Dendritic cell treated with granulocyte-macrophage colony-stimulating factor and Interleukin-4, amounts not matched to agents 40 ng/mL and 50 ng/mL, for 4 days (primary cell): ENCODE measurements around the gene LHFPL2.

Source experiments
- H3K27ac Mint-ChIP-seq: one replicate; pipeline ENCODE4 v1.8.0; 2022; ENCODE audit warnings: mild to moderate bottlenecking, mixed read lengths
- H3K27me3 Mint-ChIP-seq: one replicate; pipeline ENCODE4 v1.8.0; 2022; ENCODE audit warnings: mild to moderate bottlenecking, mixed read lengths
- H3K36me3 Mint-ChIP-seq: one replicate; pipeline ENCODE4 v1.8.0; 2022; ENCODE audit warnings: low read depth, mixed read lengths
- H3K4me1 Mint-ChIP-seq: one replicate; pipeline ENCODE4 v1.8.0; 2022; ENCODE audit warnings: low read depth, mixed read lengths
- H3K4me3 Mint-ChIP-seq: one replicate; pipeline ENCODE4 v1.8.0; 2022; ENCODE audit warnings: mild to moderate bottlenecking, moderate library complexity, mixed read lengths
- H3K9me3 Mint-ChIP-seq: one replicate; pipeline ENCODE4 v1.8.0; 2022; ENCODE audit warnings: mixed read lengths
- intact Hi-C: fragments of 100-400 bp; cut with micrococcal nuclease; formaldehyde crosslinking; loops from one replicate; pipeline ENCODE4 v1.15.0; 2022

The LHFPL2 gene

GRCh38 chr5:78547731-78548615 lies 100.6 kb downstream of the LHFPL2 start:
- Mint-ChIP-seq H3K4me1 (peaks cover 95% of the 10 kb centered on the region), H3K9me3 (no peaks in the 10 kb centered on the region), H3K27ac (peak overlapping the region; percentile 91), H3K4me3 (peak overlapping the region; percentile 71), H3K36me3 (peaks cover 46% of the 10 kb centered on the region), H3K27me3 (no peaks in the 10 kb centered on the region)
- intact Hi-C loops = no loop called here

- peak overlapping the region; percentile 71 for H3K4me3 Mint-ChIP-seq
- no peaks in the 10 kb centered on the region for H3K9me3 Mint-ChIP-seq
- intact Hi-C loops = no loop called here
- peaks cover 54% of the 10 kb centered on the region for H3K36me3 Mint-ChIP-seq
- H3K27ac Mint-ChIP-seq = peak overlapping the region; percentile 91
- no peaks in the 10 kb centered on the region for H3K27me3 Mint-ChIP-seq
- H3K4me1 Mint-ChIP-seq = peaks cover 100% of the 10 kb centered on the region
Measured at GRCh38 chr5:78547183-78547582, 101.4 kb downstream of the LHFPL2 start.

DNA sequence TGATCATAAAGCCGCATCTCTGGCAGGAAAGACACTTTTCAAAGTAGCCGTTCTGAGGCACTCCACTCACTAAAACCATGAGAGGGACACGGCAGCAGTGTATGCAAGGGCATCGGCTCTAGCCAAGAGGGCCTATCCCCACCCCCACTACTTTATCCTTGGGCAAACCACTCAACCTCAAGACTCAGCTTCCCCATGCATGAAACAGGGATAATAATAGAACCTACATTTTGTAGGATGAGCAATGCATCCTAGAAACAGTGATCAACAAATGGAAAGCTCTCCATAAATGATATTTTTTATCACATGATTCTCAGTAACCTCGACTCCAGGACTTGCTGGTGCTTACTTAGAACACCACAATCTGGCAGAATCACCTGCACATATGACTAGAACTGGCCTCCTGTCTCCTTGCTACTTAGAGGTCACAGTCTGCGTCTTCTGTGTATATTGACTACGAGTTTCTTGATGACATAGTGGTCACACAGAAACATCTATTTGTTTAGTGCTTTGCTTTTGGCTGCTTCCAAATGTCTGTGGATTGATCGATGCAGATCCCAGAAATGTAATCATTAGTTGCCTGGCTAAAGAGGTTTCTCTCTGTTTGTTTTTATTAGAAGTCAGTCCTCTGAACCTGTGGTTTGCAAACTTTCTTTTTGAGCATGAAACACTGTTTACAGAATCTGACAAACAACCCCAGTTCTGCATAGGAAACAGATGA lies 102.1 kb downstream of the LHFPL2 start:
- Mint-ChIP-seq H3K4me1 (peaks cover 100% of the 10 kb centered on the region), H3K9me3 (no peaks in the 10 kb centered on the region), H3K27me3 (no peaks in the 10 kb centered on the region), H3K27ac (peak overlapping the region; percentile 91), H3K4me3 (peak overlapping the region; percentile 71), H3K36me3 (peaks cover 56% of the 10 kb centered on the region)
- intact Hi-C loops = no loop called here

DNA sequence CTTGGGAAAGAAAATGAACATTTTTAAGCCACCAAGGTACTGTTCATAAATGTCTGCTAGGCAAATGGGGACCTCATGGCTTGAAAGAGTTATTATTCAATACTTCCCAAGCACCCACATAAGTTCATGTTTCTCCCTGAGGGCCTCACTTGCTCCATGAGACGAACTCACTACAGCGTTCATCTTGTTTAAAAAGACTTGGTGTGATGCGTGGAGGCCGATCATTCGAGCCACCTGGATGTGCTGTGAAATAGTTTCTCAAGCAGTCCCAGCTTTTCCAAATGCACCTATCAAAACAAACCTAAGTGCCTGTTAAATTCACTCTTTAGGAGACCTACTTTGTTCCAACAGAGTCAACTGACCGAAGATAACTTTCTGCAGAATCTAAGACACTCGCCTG lies 103.2 kb downstream of the LHFPL2 start:
- intact Hi-C loops = no loop called here
- no peaks in the 10 kb centered on the region for H3K27me3 Mint-ChIP-seq
- H3K4me3 Mint-ChIP-seq = no peak overlapping the region
- H3K9me3 Mint-ChIP-seq = no peaks in the 10 kb centered on the region
- H3K27ac Mint-ChIP-seq = peak overlapping the region; percentile 99
- peaks cover 56% of the 10 kb centered on the region for H3K36me3 Mint-ChIP-seq
- H3K4me1 Mint-ChIP-seq = peaks cover 100% of the 10 kb centered on the region

DNA sequence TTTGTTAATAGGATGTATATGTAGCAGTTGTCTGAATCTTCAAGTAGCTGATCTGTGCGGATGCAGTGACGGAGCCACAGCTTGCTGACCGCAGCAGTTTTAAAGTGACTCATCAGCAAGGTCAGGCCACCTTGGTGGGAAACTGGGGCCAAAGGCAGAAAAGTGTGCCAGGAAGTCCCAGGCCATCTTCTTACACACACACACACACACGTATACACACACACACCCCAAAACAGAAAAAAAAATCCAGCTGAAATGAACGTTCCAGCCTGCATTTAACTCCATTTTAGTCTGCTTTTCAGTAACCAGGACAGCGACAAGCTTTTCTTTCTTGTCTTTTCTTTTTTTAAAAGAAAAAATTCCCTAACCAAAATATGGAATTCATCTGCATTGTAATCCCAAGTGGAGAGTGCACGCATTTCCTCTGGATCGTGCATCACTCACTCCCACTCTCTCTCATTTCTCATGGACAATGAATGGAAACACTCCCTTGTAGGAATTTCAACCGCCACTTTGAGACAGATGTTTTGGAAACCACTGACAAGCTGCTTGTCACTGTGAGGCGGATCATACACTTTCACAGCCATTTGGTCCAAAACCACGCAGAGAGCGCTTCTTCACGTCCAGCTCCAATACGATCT lies 103.9 kb downstream of the LHFPL2 start:
- intact Hi-C loops = loop anchor here (5.0 kb wide), 1 partner anchor 103 kb away; the partner anchor contains the start of gene LHFPL2
- Mint-ChIP-seq H3K27ac (peak overlapping the region; percentile 99), H3K4me3 (no peak overlapping the region), H3K9me3 (no peaks in the 10 kb centered on the region), H3K36me3 (peaks cover 60% of the 10 kb centered on the region), H3K4me1 (peaks cover 97% of the 10 kb centered on the region), H3K27me3 (no peaks in the 10 kb centered on the region)

DNA sequence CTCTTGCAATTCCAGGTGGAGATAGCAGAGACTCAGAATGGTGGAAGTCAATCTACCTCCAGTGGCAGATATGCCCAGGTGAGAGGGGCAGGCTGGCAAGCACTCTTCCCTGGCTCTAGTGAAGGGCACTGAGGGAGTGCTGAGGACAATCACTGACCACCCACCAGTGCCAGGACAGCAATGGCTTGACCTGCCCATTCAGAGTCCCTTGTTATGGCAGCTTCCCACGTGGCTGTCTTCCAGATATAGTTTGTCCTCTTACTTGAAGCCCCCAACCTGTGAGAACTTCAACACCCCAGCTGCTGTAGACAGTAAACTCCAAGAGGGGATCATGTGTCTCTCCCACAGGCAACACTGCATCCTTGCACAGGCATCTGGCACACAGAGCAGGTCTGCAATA lies 104.7 kb downstream of the LHFPL2 start:
- no peak overlapping the region for H3K4me3 Mint-ChIP-seq
- H3K36me3 Mint-ChIP-seq = peaks cover 66% of the 10 kb centered on the region
- H3K9me3 Mint-ChIP-seq = no peaks in the 10 kb centered on the region
- intact Hi-C loops = loop anchor here (5.0 kb wide), 1 partner anchor 103 kb away; the partner anchor contains the start of gene LHFPL2
- no peaks in the 10 kb centered on the region for H3K27me3 Mint-ChIP-seq
- peaks cover 97% of the 10 kb centered on the region for H3K4me1 Mint-ChIP-seq
- peak overlapping the region; percentile 99 for H3K27ac Mint-ChIP-seq

GRCh38 chr5:78543292-78543691 lies 105.3 kb downstream of the LHFPL2 start:
- H3K36me3 Mint-ChIP-seq = peaks cover 72% of the 10 kb centered on the region

DNA sequence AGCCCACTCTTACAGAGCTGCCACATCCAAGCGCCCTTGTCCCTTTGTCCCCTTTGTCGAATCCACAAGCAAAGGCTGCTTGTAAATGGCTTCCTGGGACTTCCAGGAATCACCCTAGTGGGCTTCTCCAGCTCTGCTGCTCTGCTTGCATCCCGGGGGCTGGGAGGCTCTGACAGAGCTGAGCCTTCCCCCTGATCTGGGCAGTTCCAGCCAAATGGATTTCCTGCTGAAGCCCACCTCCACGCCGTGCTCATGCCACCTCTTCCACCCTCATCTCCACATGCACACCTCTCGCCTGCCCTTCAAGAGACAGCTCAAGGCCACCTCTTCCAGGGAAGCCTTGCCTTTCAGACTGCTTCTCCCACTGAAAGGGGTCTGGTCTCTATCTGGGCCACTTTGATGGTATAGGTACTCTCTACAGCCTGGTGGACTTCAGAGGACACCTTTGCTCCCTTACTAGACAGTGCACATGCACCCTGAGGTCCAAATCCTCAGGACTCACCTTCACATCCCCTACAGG lies 106.2 kb downstream of the LHFPL2 start:
- Mint-ChIP-seq H3K9me3 (no peaks in the 10 kb centered on the region), H3K27me3 (no peaks in the 10 kb centered on the region), H3K36me3 (peaks cover 69% of the 10 kb centered on the region), H3K4me1 (peaks cover 97% of the 10 kb centered on the region), H3K4me3 (no peak overlapping the region), H3K27ac (peak overlapping the region; percentile 99)
- intact Hi-C loops = loop anchor here (5.0 kb wide), 1 partner anchor 105 kb away; the partner anchor contains the start of gene LHFPL2

More at GRCh38 chr5:78543292-78543691, 105.3 kb downstream of the LHFPL2 start:
- H3K9me3 Mint-ChIP-seq = no peaks in the 10 kb centered on the region
- H3K27ac Mint-ChIP-seq = peak overlapping the region; percentile 99
- intact Hi-C loops = loop anchor here (5.0 kb wide), 1 partner anchor 104 kb away; the partner anchor contains the start of gene LHFPL2
- no peaks in the 10 kb centered on the region for H3K27me3 Mint-ChIP-seq
- H3K4me3 Mint-ChIP-seq = no peak overlapping the region
- H3K4me1 Mint-ChIP-seq = peaks cover 97% of the 10 kb centered on the region

DNA sequence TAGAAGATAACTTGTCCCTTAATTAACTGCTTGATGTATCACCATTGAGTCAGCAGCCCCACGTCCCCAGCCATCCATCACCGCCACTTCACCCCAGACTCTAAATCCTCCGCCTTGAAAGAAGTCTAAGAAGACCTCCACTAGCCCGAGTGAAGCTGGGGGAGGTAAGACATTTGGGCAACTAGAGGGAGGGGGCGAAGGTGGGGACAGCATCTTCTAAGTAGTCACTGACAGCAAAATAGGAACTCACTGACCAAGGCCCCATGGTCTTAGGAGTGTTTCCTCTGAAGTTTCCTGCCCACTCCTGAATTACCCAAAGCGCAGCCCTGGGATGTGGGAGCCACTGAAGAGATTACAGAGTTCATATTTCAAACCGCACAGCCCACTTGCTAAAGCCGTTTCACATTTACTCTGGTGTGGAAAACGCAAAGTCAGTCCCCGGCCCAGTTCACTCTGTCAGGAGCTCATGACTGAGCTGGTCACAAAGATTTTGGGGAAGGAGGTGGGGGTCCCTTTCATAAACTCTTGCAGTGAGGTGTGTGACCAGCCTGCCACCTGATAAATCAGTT lies 107.4 kb downstream of the LHFPL2 start:
- Mint-ChIP-seq H3K4me3 (peak overlapping the region; percentile 4), H3K4me1 (peaks cover 97% of the 10 kb centered on the region), H3K27ac (peak overlapping the region; percentile 99), H3K9me3 (no peaks in the 10 kb centered on the region), H3K36me3 (peaks cover 63% of the 10 kb centered on the region), H3K27me3 (no peaks in the 10 kb centered on the region)
- intact Hi-C loops = loop anchor here (1.0 to 5.0 kb wide), 3 partner anchors 8 to 106 kb away; partner anchors contain the start of gene LHFPL2

DNA sequence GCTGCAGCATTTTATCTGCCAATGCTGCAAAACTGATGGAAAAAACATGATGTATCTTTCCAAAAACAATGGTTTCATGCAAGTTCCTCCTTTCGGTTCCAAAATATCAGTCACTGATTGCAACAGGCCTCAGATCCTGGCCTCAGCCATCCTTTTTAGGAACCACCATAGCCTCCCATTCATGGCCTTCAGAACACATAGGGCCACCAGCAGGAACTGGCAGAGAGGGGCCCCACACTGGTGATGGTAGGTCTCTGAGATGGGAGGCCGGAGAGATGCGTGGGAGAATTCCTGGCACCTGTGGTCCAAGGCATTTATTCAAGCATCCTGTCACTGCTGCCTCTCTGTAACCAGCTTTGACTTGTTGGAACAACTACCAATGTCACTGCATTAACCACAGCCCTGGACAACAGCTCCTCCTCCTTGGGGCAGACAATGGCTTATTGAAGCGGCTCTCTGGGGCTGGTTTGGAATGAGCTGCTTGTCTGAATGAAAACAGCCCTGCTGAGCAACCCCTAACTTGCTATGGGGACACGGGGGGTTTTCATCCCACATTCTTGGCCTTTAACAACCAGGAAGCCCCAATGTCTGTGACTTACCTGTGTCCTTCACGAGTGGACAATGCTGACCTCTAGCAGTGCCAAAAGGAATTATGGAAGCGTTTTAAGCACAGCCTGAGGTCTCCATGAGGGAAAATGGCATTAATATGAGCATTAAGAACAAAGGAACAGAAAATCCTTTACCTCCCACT lies 108.1 kb downstream of the LHFPL2 start:
- H3K9me3 Mint-ChIP-seq = no peaks in the 10 kb centered on the region
- H3K36me3 Mint-ChIP-seq = peaks cover 65% of the 10 kb centered on the region
- H3K27ac Mint-ChIP-seq = peak overlapping the region; percentile 99
- H3K4me1 Mint-ChIP-seq = peaks cover 97% of the 10 kb centered on the region
- no peaks in the 10 kb centered on the region for H3K27me3 Mint-ChIP-seq
- intact Hi-C loops = loop anchor here (1.0 to 5.0 kb wide), 3 partner anchors 9 to 107 kb away; partner anchors contain the start of gene LHFPL2
- H3K4me3 Mint-ChIP-seq = peak overlapping the region; percentile 17

GRCh38 chr5:78538240-78538850 lies 110.2 kb downstream of the LHFPL2 start:
- Mint-ChIP-seq H3K36me3 (peaks cover 63% of the 10 kb centered on the region), H3K4me3 (no peak overlapping the region), H3K27me3 (no peaks in the 10 kb centered on the region), H3K9me3 (no peaks in the 10 kb centered on the region), H3K4me1 (peaks cover 97% of the 10 kb centered on the region), H3K27ac (peak overlapping the region; percentile 99)
- intact Hi-C loops = loop anchor here (2.0 to 5.0 kb wide), 2 partner anchors 66 to 88 kb away; no protein-coding TSS in a partner anchor

- intact Hi-C loops = loop anchor here (2.0 to 5.0 kb wide), 2 partner anchors 66 to 89 kb away; no protein-coding TSS in a partner anchor
- peaks cover 58% of the 10 kb centered on the region for H3K36me3 Mint-ChIP-seq
- no peaks in the 10 kb centered on the region for H3K27me3 Mint-ChIP-seq
- peak overlapping the region; percentile 99 for H3K27ac Mint-ChIP-seq
- H3K4me3 Mint-ChIP-seq = no peak overlapping the region
- H3K4me1 Mint-ChIP-seq = peaks cover 97% of the 10 kb centered on the region
- H3K9me3 Mint-ChIP-seq = no peaks in the 10 kb centered on the region
Measured at GRCh38 chr5:78537821-78538220, 110.8 kb downstream of the LHFPL2 start.
